Hematopoietic multipotent progenitor cell treated with erythropoietin and hydrocortisone succinate and interleukin-3 and kit ligand, for 6 days (in vitro differentiated cells): ENCODE data around the gene CNGA2.
"Not testable (repeated sequence)": the region's sequence is repeated elsewhere in the genome, so short reads cannot be mapped to it uniquely, and the experiment has no call there.

Experiments
- DNase-seq: peaks from one replicate; pipeline ENCODE4 v3.0.0-alpha.2; 2015

CNGA2 gene

DNA sequence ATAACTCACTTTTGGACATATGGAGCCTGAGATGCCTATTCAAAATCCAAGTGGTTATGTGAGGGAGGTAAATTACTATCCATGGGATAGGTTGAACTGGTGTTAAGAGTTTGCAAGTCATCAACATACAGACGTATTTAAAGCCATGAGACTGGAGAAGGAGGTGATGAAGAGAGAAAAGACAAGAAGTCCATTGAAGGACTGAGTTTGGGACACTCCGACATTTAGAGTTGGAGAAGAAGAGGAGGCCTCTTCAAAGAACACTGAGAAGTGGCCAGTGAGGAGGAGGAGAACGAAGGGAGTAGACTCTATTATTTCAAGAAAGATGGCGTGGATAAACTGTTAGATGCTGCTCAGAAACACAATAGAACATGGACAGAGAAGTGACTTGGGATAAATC, at the start of gene CNGA2:
TSS of gene CNGA2 (plus strand) at position 301 of the 400 bp plus-strand sequence. CDS start 3,738 bp downstream, outside the sequence.
- DNase-seq = no peak

GRCh38 chrX:151687635-151688034, 46.9 kb upstream of the CNGA2 start:
- no peak for DNase-seq

- no peak for DNase-seq
These were observed 45.9 kb upstream of the CNGA2 start for GRCh38 chrX:151688695-151689094.

- DNase-seq = no peak
These were observed 41.7 kb upstream of the CNGA2 start for GRCh38 chrX:151692825-151693224.

DNA sequence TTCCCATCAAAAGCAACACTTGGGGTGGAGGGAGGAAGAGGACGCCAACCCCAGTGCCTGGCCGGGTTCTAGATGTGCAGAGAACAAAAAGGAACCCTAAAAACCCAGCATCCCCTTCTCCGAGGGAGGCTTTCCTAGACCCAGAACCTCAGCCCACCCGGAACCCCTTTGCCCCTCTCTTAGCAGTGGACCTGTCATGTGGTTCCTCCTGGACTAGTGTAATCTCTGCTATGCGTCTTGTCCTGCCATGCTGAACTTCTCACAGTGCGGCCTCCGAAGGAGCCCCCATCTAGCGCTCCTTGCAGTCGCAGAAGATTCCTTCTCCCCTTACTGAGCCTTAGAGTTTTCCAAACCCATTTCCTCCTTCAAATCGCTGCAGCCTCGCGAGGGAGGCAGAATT, 40.4 kb upstream of the CNGA2 start:
- no peak for DNase-seq

DNA sequence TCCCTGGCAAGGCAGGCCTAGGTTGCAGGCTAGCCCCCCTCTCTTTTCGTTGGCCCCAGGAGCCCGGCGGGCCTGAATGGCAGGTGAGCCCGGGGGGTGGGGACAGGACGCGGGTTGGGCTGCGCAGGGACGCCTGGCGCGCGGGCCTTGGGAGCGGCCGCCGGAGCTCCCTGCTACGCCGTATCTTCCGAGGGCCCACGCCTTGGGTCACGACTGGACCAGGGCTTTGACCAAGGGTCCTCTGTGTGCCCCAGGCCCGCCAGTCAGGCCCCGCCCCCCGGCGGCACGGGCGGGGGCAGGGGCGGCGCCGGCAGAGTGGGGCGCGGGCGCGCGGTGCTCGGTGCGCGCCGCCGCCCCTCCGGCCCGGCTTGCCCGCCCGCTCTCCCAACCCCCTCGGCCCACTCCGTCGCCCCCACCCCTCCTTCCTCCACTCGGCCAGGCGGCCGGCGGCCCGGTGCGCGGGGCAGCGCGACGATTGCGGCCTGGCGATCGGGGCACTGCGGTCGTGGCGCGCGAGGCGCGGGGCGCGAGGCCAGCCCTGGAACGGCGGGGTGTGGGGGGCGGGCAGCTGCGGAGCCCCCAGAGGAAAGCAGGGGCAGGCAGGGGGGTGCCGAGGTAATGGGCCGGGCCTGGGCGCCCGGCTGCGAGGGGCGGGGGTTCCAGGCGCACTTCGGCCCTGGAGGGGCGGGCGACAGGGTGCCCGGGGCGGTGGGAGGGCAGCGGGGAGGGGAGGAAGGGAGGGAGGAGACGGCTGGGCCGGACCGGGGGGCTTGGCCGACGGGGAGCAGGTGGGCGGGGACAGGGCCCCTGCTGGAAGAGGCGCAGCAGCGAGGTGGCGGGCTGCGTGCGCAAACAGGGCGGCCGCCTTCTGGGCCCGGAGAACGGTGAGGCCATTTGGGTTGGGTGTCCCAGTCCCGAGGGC, 39.6 kb upstream of the CNGA2 start, which contains the start of gene PRRG3:
TSS of gene PRRG3 (plus strand) at position 798 of the 922 bp plus-strand sequence. CDS start 3,357 bp downstream, outside the sequence.
- no peak for DNase-seq

DNA sequence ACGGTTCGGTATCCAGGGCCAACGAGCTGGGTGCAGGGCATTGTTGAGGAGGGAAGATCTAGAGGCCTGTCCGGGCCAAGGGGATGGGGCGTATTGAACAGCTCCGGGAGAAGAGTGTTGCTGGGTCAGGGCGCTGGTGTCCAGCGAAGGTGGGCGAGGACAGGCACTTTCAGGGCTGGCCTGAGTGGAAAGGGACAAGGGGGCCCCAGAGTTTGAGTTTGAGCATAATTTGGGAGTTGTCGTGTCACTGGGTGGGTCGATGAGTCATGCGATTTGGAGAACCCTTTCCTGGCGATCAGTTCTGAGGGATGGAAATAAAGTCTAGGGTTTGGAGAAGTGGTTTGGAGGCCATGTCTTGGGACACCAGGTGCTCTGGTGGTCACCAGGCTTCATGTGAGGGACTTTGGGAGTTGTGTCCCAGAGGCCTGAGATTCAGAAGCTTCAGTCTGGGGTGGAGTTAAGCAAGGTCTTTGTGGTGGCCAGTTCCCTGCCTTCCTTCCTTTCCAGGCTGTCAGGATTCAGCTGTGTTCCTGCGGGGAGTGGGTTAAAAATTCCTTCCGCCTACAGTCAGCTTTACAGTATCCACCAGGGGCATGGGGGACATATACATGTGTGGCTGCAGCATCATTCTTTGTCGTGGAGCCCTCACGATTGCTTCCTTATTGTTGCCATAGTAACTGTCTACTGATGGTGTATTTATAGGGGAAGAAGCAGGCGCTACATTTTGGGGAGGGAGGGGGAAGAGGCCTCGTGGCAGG, 38.8 kb upstream of the CNGA2 start:
- DNase-seq = no peak

DNA sequence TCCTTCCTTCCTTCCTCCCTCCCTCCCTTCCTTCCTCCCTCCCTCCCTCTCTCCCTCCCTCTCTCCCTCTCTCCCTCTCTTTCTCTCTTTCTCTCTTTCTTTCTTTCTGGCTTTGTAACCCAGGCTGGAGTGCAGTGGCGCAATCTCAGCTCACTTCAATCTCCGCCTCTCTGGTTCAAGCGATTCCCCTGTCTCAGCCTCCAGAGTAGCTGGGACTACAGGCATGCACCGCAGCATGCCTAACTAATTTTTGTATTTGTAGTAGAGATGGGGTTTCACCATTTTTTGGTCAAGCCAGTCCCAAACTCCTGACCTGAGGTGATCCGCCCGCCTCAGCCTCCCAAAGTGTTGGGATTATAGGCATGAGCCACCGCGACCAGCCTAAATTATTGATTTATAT, 37.5 kb upstream of the CNGA2 start:
- DNase-seq = not testable (repeated sequence)

GRCh38 chrX:151697522-151697921, 37.0 kb upstream of the CNGA2 start:
- DNase-seq = no peak

DNA sequence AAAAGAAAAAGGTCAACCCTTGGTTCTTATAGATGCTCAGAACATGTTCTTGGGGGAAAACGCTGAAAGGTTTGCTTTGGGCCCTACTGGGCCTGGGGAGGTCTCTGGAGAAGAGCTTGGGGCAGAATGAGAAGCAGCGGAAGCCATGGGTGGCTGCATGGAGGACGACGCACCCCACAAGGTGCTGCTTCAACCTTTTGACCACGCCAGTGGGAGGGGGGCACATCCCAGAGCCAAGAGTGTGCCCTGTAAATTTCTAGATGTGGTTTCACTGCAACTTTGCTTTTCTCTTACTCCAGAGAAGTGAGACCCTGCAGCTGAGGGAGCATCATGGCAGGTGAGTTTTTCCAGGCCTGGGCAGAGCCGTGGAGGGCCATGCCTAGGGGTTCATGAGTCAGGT, 36.1 kb upstream of the CNGA2 start:
- no peak for DNase-seq

DNA sequence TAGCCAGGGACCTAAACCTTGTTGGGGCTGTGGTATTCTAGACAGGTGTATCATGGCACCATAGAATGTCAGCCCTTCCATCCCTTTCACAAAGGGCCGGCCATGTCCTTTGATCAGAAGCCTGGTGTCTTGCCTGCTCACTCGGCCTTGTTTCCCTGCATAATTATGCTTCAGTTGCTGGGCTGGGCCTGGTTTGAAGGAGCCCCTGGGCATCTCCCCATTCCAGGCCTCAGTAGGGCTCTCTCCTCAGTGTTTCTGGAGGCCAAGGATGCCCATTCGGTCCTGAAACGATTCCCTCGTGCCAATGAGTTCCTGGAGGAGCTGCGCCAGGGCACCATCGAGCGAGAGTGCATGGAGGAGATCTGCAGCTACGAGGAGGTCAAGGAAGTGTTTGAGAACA, 34.8 kb upstream of the CNGA2 start:
- no peak for DNase-seq

DNA sequence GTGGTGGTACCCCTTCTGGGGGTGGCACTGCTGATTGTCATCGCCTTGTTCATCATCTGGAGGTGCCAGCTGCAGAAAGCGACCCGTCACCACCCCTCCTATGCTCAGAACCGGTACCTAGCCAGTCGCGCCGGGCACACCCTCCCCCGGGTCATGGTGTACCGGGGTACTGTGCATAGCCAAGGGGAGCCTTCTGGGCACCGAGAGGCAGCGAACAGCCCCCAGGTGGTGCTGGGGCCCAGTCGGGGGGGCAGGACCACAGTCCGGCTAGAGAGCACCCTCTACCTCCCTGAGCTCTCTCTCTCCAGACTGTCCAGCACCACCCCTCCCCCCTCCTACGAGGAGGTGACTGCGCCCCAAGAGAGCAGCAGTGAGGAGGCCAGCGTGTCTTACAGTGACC, 34.0 kb upstream of the CNGA2 start:
- no peak for DNase-seq

GRCh38 chrX:151701071-151701470, 33.5 kb upstream of the CNGA2 start:
- DNase-seq = no peak

DNA sequence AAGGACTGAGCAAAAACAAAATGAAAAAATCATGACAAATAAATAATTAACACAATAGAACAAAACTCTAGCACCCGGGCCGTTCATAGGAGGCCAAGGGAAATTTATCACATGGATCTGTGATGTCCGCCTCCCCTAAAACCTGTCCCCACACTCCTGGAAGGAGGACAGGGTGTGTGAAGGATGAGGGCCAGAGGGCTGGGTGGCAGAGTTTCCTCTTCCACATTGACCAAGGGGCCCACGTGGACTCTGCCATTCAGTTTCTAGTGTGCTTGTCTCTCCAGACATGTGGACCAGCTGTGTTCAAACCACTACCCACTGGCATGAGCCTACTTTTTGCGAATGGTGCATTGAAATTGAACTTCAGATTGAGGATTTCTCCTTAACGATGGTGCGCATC, 33.0 kb upstream of the CNGA2 start:
- no peak for DNase-seq

DNA sequence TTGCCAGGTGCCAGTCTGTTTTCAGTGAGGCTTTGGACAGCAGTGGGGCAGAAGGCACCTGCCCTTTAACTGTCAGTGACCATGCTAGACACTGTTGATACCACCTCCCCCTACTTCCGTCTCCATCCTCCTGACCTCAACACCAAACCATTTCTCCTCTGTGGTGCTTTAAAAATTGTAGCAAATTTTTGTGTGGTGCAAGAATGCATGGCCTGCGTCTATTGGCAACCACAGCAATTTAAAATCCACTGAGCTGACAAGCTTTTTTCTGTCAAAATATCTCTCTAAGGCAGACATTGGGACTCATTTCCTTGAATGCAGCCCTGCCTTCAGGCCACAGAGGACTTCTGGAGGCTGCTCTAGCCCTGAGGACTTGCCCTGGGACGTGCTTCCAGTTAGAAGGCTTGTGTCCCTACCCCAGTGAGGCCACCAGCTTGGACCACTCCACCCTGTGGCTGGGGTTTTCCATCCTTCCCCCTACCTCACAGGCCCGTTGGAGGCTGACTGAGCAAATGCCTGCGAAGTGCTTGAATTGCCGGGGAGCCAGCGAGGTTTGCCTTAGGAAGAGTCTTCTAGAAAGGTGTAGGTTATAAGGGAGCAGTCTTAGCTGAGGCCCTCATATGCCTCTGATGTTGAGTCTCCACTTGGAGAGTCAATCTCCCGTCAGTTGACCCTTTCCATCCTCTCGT, 32.4 kb upstream of the CNGA2 start:
- DNase-seq = no peak

DNA sequence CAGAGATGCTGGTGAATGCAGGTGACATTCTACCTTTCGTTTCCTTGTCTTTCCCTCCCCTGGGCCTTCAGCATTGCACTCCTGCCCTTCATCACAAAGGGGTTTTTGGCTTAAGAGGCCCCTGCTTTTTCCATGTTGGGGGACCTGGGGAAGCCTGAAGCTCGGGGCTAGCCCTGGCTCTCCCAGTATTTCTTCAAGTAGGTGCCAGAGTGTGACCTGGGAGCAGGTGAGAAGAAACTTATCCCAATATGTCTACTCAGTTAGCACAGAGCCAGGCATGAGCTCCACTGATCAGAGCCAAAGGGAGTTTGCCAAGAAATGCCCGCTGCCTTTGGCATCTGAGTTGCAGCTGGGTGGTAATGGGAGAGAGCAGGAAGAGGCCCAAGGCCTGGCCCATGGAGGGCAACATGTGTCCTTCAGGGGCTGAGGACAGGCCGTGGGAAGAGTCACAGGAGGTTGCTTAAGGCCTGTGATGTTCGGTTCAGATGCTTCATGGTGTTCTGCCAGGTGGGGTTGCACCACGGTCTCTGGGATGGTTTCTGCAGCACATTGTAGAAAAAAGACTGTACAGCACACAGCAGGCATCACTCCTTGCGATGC, 31.7 kb upstream of the CNGA2 start:
- DNase-seq = no peak

DNA sequence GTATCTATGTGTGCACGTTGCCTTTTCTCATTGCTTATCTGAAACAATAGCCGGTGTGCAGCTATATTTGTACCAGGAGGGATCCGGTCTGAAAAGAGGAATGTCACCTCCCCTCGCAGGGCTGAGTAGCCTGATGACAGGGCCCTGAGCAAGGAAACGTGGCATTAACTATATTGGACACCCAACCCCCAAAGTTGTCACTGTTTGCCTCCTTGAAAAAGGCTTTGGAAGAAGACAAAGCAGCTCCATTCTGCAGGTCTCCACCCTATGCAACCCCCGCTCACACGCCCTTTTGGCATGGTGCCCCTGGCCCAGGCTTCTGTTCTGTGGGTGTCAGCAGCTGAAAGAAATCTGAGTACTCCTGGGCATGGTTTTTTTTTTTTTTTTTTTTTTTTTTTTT, 31.1 kb upstream of the CNGA2 start:
- no peak for DNase-seq

- no peak for DNase-seq
These were observed 30.4 kb upstream of the CNGA2 start for GRCh38 chrX:151704041-151704663.

- no peak for DNase-seq
These were observed 25.7 kb upstream of the CNGA2 start for GRCh38 chrX:151708821-151709220.

DNA sequence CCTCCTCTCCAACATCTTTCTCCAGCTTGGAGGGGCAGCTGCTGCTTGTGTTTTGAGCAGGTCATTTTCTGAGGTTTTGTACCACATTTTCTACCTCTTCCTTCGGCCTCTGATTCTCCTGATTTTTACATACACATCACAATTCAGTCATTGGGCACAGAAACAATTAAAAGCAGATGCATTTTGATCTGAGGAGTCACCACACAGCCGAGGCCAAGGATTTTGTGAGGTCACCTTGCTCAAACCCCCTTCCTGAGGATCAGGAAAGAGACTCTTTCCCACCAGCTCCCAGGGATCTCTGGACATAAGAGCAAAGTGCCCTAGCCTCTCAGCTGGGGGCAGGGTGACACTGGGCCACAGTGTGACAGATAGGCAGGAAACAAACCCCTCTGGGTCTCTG, 24.1 kb upstream of the CNGA2 start:
- no peak for DNase-seq

DNA sequence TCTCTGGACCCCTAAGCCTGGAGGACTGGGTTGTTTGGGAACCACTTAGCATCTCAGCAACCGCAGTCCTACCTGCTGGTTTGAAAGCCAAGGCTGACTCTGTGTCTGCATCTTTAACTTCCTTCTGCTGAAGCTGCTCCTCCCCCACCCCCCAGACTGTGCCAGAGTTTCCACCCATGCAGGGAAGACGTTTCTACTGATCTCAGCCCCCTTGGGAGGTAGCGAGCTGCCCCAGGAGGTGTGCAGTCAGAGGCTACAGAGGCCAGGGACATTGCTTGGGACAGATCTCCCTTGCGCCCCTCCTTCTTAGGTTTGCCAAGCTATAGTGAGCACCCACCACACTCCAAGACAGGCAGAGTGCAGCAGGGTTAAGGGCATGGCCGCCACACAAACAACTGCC, 23.4 kb upstream of the CNGA2 start:
- no peak for DNase-seq

DNA sequence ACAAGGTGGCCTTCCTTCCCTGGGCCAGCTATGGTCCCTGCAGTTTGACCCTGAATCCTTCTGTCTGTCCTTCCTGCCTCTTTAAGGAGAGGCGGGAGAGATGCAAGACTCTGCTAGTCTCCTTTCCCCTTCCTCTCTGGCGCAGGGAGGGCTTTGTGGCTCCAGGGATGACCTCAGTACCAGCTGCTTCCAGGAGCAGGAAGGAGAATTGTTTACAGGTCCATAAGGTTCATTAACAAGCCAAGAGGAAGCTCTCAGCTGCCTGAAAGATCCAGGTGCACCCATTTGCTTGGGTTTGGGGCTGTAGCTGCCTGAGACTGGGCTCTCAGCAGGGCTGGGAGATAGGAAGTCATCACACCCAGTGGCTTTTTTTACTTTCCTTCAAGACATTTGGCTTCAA, 22.8 kb upstream of the CNGA2 start:
- DNase-seq = no peak

GRCh38 chrX:151712253-151712652, 22.3 kb upstream of the CNGA2 start:
- DNase-seq = no peak
